ENCODE data around the gene ZBTB32. TPM values are rescaled to one million over a fixed set of nuclear protein-coding genes. Genes with fewer than 3 reads are reported as not detected.

The ZBTB32 gene
- polyA plus RNA-seq, 3 donors, result 0.20 to 0.98 (median 0.40) TPM

GRCh38 chr19:35731779-35732405 lies 27.5 kb downstream of the ZBTB32 start:
- no peak for DNase-seq (ENCODE audit: extremely low read depth in 1 of 11, low read depth in 9 of 11, low spot score in 4 of 11)

GRCh38 chr19:35732540-35733179 lies 28.3 kb downstream of the ZBTB32 start:
- DNase-seq (ENCODE audit: extremely low read depth in 1 of 11, low read depth in 9 of 11, low spot score in 4 of 11), result no peak

- DNase-seq (ENCODE audit: extremely low read depth in 1 of 11, low read depth in 9 of 11, low spot score in 4 of 11), result no peak
These were observed 29.1 kb downstream of the ZBTB32 start for GRCh38 chr19:35733180-35734125.

DNA sequence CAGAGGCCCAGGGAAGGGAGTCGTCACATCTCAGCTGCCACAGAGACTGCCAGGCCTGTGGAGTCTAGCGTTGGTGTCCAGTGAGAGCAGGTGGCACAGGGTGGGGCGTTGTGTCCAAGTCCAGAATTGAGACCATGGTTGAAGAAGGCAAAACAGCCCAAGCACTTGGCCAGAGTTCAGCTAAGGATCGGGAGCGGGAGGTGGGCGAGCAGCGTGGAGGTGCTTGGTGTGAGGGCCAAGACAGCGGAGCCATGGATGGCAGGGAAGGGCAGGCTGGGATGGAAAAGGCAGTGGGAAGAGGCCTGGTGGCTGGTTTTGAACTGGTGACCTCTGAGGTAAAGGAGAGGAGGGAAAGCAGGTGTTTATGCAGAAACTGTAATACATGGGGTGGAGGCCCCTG lies 29.9 kb downstream of the ZBTB32 start:
- DNase-seq (ENCODE audit: extremely low read depth in 1 of 11, low read depth in 9 of 11, low spot score in 4 of 11), result no peak

DNA sequence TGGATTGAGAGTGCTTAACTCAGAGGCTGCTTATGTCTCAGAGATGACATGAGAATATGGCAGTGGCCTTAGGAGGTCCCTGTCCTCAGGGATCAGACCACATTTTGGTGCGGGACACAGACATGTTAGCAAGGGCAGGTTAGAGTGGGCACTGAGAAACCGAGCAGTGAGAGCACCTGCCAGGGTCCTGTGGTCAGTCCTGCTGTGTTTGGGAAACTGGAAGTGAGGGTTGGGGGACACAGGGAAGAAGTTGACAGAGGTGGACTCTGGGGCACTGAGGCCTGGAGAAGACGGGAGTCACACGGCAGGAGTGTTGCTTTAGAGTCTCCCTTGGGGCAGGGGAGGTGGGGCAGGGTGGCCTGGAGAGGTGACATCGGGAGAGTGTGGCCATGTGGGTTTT lies 30.5 kb downstream of the ZBTB32 start:
- DNase-seq (ENCODE audit: extremely low read depth in 1 of 11, low read depth in 9 of 11, low spot score in 4 of 11), result no peak

GRCh38 chr19:35736913-35737886 lies 32.8 kb downstream of the ZBTB32 start:
- DNase-seq (ENCODE audit: extremely low read depth in 1 of 11, low read depth in 9 of 11, low spot score in 4 of 11), result no peak

DNA sequence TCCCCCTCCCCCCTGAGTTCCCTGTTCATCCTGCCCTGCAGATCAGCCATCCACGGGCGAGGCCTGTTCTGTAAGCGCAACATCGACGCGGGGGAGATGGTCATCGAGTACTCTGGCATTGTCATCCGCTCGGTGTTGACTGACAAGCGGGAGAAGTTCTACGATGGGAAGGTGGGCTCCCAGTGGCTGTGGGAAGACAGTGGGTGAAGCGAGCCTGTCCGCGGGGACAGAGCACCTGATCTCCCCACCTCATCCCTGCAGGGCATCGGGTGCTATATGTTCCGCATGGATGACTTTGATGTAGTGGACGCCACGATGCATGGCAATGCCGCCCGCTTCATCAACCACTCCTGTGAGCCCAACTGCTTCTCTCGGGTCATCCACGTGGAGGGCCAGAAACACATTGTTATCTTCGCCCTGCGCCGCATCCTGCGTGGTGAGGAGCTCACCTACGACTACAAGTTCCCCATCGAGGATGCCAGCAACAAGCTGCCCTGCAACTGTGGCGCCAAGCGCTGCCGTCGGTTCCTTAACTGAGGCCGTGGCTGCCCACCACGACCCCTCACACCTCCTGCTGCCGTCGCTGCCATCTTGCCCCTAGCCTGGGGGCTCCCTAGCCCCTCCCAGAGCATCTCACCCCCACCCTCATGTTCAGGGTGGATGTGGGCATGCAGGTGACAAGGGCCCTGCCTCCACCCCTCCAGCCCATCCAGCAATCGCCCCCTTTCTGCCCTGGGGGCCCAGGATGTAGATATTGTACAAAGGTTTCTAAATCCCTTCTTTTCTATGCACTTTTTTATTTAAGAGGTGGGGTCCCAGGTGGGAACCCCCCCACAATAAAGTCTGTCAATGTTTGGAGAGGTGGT lies 33.9 kb downstream of the ZBTB32 start:
- DNase-seq (ENCODE audit: extremely low read depth in 1 of 11, low read depth in 9 of 11, low spot score in 4 of 11), result no peak

DNA sequence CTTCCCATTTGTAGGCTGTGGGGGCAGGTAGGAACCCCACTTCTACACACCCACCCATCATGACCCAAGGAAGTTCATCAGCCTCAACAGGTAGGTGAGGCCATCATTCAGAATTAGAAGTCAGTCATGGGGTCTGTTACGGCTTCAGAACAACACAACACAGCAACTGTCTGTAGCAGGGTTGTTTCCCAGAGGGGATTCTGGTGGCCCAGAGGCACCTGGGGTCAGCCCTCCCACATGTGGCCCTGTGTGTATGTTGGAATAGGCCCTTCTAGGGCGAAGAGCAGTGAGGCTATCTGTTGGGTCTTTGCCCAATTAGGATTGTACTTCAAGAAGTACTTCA lies 34.5 kb downstream of the ZBTB32 start:
- DNase-seq (ENCODE audit: extremely low read depth in 1 of 11, low read depth in 9 of 11, low spot score in 4 of 11), result no peak

- no peak for DNase-seq (ENCODE audit: extremely low read depth in 1 of 11, low read depth in 9 of 11, low spot score in 4 of 11)
These were observed 35.1 kb downstream of the ZBTB32 start for GRCh38 chr19:35739275-35740107.

DNA sequence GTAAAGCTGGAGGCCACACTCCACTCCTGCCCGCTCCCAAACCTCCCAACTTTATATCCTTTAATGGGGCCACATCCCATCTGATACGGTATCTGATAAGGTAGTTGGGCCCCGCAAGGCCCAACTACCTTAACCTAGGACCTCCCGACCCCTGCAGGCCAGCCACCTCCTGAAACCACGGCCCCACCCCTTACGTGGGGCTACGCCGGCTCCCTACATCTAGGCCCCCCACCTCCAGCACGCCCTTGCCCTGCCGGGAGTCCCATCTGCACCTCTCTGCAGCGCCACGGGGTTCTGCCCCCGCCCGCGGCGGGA lies 35.7 kb downstream of the ZBTB32 start:
- DNase-seq (ENCODE audit: extremely low read depth in 1 of 11, low read depth in 9 of 11, low spot score in 4 of 11), result no peak

DNA sequence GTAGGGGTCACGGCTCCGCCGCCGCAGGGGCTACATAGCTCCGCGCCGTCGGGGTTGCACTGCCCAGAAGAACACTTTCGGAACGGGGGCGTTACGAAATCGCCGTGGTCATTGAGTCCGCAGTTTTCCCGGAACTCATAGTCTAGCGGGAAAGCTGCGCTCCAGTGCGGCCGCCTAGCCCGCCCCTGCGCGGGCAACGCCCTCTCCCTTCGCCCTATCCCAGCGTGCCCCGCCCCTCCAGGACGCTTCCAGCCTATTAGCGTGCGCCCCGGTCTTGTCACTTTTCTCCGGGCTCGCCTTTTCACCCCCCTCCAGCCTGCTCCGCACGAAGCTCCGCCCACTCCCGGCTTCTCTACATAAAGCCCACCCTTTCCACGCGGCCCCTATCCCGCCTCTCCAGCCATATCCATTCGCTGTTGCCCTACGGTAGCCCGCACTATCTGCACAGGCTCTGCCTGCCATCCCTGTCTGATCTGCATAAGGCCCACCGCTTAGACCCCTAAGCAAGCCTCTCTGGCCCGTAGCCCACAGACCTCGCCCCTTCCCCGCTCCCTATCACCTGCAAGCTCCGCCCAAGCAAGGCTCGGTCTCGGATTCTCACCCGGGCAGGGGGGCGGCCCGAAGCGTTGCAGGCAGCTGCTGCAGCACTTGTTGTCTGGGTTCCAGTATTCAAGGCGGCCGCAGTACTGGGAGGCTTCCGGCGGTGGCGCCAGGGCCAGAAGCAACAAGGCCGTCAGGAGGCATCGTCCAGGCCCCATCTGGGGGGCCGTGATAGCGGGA lies 36.3 kb downstream of the ZBTB32 start:
- peak in 10 of 11 donors; percentile 89 to 97 (median 96) for DNase-seq (ENCODE audit: extremely low read depth in 1 of 11, low read depth in 9 of 11, low spot score in 4 of 11)

DNA sequence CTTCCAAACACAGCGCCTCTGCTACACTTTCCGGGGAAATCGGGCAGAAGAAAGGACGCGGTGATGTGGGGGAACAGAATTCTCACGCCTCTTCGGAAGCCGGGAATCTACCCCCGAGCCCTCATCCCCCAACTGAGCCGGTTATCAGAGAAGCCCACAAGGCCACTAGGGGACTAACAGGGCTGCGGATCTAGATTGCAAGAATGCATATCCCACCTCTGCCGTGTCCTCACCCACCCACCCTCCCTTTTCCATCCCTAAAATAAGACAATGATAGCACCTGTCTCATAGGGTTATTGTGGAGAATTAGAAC lies 36.8 kb downstream of the ZBTB32 start:
- no peak for DNase-seq (ENCODE audit: extremely low read depth in 1 of 11, low read depth in 9 of 11, low spot score in 4 of 11)

DNA sequence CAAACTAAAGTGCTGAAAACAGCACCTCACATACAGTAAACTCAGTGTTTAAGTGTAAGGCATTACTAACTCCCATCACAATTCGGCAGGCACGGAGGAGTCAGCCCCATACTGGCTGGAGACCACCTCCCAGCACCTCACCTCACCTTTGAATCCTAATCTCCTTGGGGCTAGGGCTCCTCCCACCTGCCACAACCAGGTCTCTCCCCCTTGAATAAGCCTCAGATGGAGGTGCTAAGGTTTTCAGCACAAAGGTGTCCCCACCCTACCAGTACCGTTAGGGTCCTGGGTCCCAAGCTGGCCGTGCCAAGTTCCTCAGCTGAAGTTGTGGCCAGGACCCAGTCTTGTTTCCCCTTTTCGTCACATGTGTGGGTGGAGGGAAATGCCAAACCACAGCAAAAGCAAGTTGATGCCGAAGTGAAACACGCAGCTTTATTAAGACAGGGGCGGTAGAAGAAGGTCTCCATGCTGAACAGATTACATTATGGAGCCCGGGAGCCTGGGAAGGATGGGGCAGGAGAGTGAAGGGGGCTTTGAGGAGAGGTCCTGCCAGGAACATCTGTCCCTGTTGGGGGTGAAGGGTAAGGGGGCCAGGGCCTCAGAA lies 37.9 kb downstream of the ZBTB32 start, which contains the start of gene IGFLR1:
IGFLR1 (minus strand) TSS at position 332 of the 604 bp plus-strand sequence. CDS start 1,272 bp downstream, outside the sequence.
- DNase-seq (ENCODE audit: extremely low read depth in 1 of 11, low read depth in 9 of 11, low spot score in 4 of 11), result no peak

- DNase-seq (ENCODE audit: extremely low read depth in 1 of 11, low read depth in 9 of 11, low spot score in 4 of 11), result no peak
These were observed 39.5 kb downstream of the ZBTB32 start for GRCh38 chr19:35743640-35744429.
